H9 (cell line): ENCODE measurements around the gene FBXO5. TPM values are rescaled to one million over a fixed set of nuclear protein-coding genes. Genes with fewer than 3 reads are reported as not detected.

ENCODE experiments used
- DNase-seq: peaks from one replicate; pipeline ENCODE4 v3.0.0-alpha.2; 2017
- H2AFZ ChIP-seq: one replicate; pipeline ENCODE4 v1.6.1; 2013; ENCODE audit warnings: mild to moderate bottlenecking, low read length, control low read depth, moderate library complexity
- H2AK5ac ChIP-seq: 2 replicates; pipeline ENCODE4 v1.6.1; 2013; ENCODE audit warnings: low read length, control low read depth, mixed read lengths; ENCODE audit not compliant: insufficient read length
- H2BK120ac ChIP-seq: one replicate; pipeline ENCODE4 v1.6.1; 2013; ENCODE audit warnings: low read depth, mild to moderate bottlenecking, low read length, control low read depth, inconsistent platforms; ENCODE audit not compliant: poor library complexity, severe bottlenecking
- H2BK12ac ChIP-seq: 2 replicates; pipeline ENCODE4 v1.6.1; 2013; ENCODE audit warnings: low read length, control low read depth, mixed read lengths, low read depth; ENCODE audit not compliant: insufficient read length
- H2BK15ac ChIP-seq: 2 replicates; pipeline ENCODE4 v1.6.1; 2013; ENCODE audit warnings: low read depth, low read length, control low read depth
- H2BK20ac ChIP-seq: one replicate; pipeline ENCODE4 v1.6.1; 2013; ENCODE audit warnings: low read depth, mild to moderate bottlenecking, low read length, control low read depth, inconsistent platforms; ENCODE audit not compliant: poor library complexity, severe bottlenecking
- H2BK5ac ChIP-seq: 2 replicates; pipeline ENCODE4 v1.6.1; 2013; ENCODE audit warnings: low read length, control low read depth, mixed read lengths; ENCODE audit not compliant: insufficient read length
- H3K14ac ChIP-seq: 2 replicates; pipeline ENCODE4 v1.6.1; 2013; ENCODE audit warnings: low read length, control low read depth; ENCODE audit not compliant: insufficient read depth
- H3K18ac ChIP-seq: 2 replicates; pipeline ENCODE4 v1.6.1; 2013; ENCODE audit warnings: low read depth, mild to moderate bottlenecking, mixed read lengths, low read length, control low read depth; ENCODE audit not compliant: insufficient read length
- H3K23ac ChIP-seq: 2 replicates; pipeline ENCODE4 v1.6.1; 2013; ENCODE audit warnings: low read length, control low read depth, mixed read lengths, low read depth; ENCODE audit not compliant: insufficient read length
- H3K23me2 ChIP-seq: 2 replicates; pipeline ENCODE4 v1.6.1; 2013; ENCODE audit warnings: low read depth, mild to moderate bottlenecking, mixed read lengths, low read length, control low read depth; ENCODE audit not compliant: insufficient read length, poor library complexity, severe bottlenecking
- H3K27ac ChIP-seq: 2 replicates; pipeline ENCODE4 v1.5.1; 2013; ENCODE audit warnings: low read length, control low read depth, mixed read lengths, low read depth; ENCODE audit not compliant: insufficient read length
- H3K27me3 ChIP-seq: 2 replicates; pipeline ENCODE4 v1.6.1; 2013; ENCODE audit warnings: low read length, control low read depth, inconsistent platforms; ENCODE audit not compliant: insufficient read depth
- H3K4ac ChIP-seq: 2 replicates; pipeline ENCODE4 v1.6.1; 2013; ENCODE audit warnings: low read depth, mild to moderate bottlenecking, control low read depth, inconsistent platforms, low read length, moderate library complexity
- H3K4me1 ChIP-seq: 2 replicates; pipeline ENCODE4 v1.6.1; 2013; ENCODE audit warnings: low read length, control low read depth, inconsistent platforms; ENCODE audit not compliant: insufficient read depth
- H3K4me2 ChIP-seq: 2 replicates; pipeline ENCODE4 v1.6.1; 2013; ENCODE audit warnings: low read length, control low read depth, mixed read lengths; ENCODE audit not compliant: insufficient read length, insufficient read depth
- H3K56ac ChIP-seq: 2 replicates; pipeline ENCODE4 v1.6.1; 2013; ENCODE audit warnings: low read depth, mild to moderate bottlenecking, mixed read lengths, low read length, control low read depth; ENCODE audit not compliant: insufficient read length
- H3K79me1 ChIP-seq: 2 replicates; pipeline ENCODE4 v1.6.1; 2013; ENCODE audit warnings: low read depth, mild to moderate bottlenecking, moderate library complexity, low read length, control low read depth, inconsistent platforms; ENCODE audit not compliant: insufficient read depth, poor library complexity, severe bottlenecking
- H3K79me2 ChIP-seq: 2 replicates; pipeline ENCODE4 v1.6.1; 2013; ENCODE audit warnings: low read length, control low read depth, inconsistent platforms; ENCODE audit not compliant: insufficient read depth
- H3K9ac ChIP-seq: 2 replicates; pipeline ENCODE4 v1.6.1; 2013; ENCODE audit warnings: low read length, control low read depth, mixed read lengths; ENCODE audit not compliant: insufficient read length; ENCODE audit errors: extremely low read depth
- H3K9me3 ChIP-seq: one replicate; pipeline ENCODE4 v1.6.1; 2013; ENCODE audit warnings: low read depth, low read length, inconsistent platforms; ENCODE audit not compliant: control insufficient read depth
- H3T11ph ChIP-seq: one replicate; pipeline ENCODE4 v1.6.1; 2013; ENCODE audit warnings: mild to moderate bottlenecking, low read length, control low read depth, inconsistent platforms
- H4K20me1 ChIP-seq: one replicate; pipeline ENCODE4 v1.6.1; 2013; ENCODE audit not compliant: control insufficient read depth, insufficient read length, insufficient read depth
- H4K5ac ChIP-seq: 2 replicates; pipeline ENCODE4 v1.6.1; 2013; ENCODE audit warnings: low read depth, mild to moderate bottlenecking, mixed read lengths, low read length, control low read depth; ENCODE audit not compliant: insufficient read length
- H4K8ac ChIP-seq: replicated peaks from 2 replicates; pipeline ENCODE4 v1.6.1; 2013; ENCODE audit warnings: low read length, control low read depth, mixed read lengths, low read depth; ENCODE audit not compliant: insufficient read length
- H4K91ac ChIP-seq: 2 replicates; pipeline ENCODE4 v1.6.1; 2013; ENCODE audit warnings: low read depth, mild to moderate bottlenecking, moderate library complexity, mixed read lengths, low read length, control low read depth; ENCODE audit not compliant: insufficient read length
- H3K27ac Mint-ChIP-seq, 3 experiments: 2 replicates in 2 of 3; 3 replicates in 1 of 3; pipeline ENCODE4 v1.8.0; 2020 to 2021; ENCODE audit warnings: mixed read lengths in 3 of 3, mild to moderate bottlenecking in 1 of 3, moderate library complexity in 1 of 3
- H3K27me3 Mint-ChIP-seq: 2 replicates; pipeline ENCODE4 v1.8.0; 2021; ENCODE audit warnings: low read depth, mild to moderate bottlenecking, moderate library complexity, mixed read lengths
- H3K36me3 Mint-ChIP-seq, 3 experiments: 2 replicates in 2 of 3; 3 replicates in 1 of 3; pipeline ENCODE4 v1.8.0; 2020 to 2021; ENCODE audit warnings: low read depth in 3 of 3, mixed read lengths in 3 of 3; ENCODE audit not compliant: insufficient read depth in 1 of 3
- H3K4me1 Mint-ChIP-seq, 2 experiments: 2 replicates each; pipeline ENCODE4 v1.8.0; 2020; ENCODE audit warnings: mixed read lengths in 2 of 2
- H3K4me3 Mint-ChIP-seq, 2 experiments: 2 replicates in 1 of 2; 3 replicates in 1 of 2; pipeline ENCODE4 v1.8.0; 2020 to 2021; ENCODE audit warnings: mild to moderate bottlenecking in 2 of 2, mixed read lengths in 2 of 2, moderate library complexity in 1 of 2
- H3K9me3 Mint-ChIP-seq, 2 experiments: 2 replicates in 1 of 2; 3 replicates in 1 of 2; pipeline ENCODE4 v1.8.0; 2020; ENCODE audit warnings: mild to moderate bottlenecking in 2 of 2, mixed read lengths in 2 of 2, moderate library complexity in 1 of 2
- CTCF ChIP-seq: fragments of 200-600 bp; sonication (generic); conservative IDR thresholded peaks from 3 replicates; pipeline ENCODE4 v1.8.0; 2021; ENCODE audit warnings: antibody characterized with exemption, mild to moderate bottlenecking
- WGBS: extraction: QIAGEN DNeasy Blood & Tissue Kit; methylation state at CpG from one replicate; pipeline ENCODE4 v1.1.7; 2013; ENCODE audit warnings: missing lambda C conversion rate, low lambda C conversion rate, mixed read lengths; ENCODE audit not compliant: insufficient read length; ENCODE audit errors: extremely low coverage; 5-methylcytosine and 5-hydroxymethylcytosine counted together
- total RNA-seq: library from RNA; stranded (reverse); gene quantifications from 2 replicates; pipeline ENCODE4 v1.2.1, GENCODE V29; 2021

FBXO5 gene
- total RNA-seq, 1 experiment from 2014 or later: 47.6 TPM

GRCh38 chr6:152948150-152948768, 34.6 kb downstream of the FBXO5 start:
- Histone ChIP-seq H2BK15ac (no peak overlapping the region), H4K20me1 (no peaks in the 10 kb centered on the region), H3K23me2 (no peaks in the 10 kb centered on the region), H2BK120ac (no peak overlapping the region), H3K9me3 (no peaks in the 10 kb centered on the region), H2BK5ac (no peak overlapping the region), H2AFZ (no peak overlapping the region), H3K18ac (no peak overlapping the region), H3T11ph (no peak overlapping the region), H3K4me1 (peaks cover 4% of the 10 kb centered on the region; the same call in 1 of the 2 replicates), H3K23ac (no peak overlapping the region), H2BK12ac (no peak overlapping the region), H2AK5ac (no peak overlapping the region), H4K8ac (no peak overlapping the region), H3K79me1 (no peaks in the 10 kb centered on the region), H2BK20ac (no peak overlapping the region), H4K5ac (no peak overlapping the region), H3K14ac (no peak overlapping the region), H3K4me2 (no peak overlapping the region), H3K4ac (no peak overlapping the region), H3K56ac (no peak overlapping the region), H4K91ac (no peak overlapping the region), H3K27ac (no peak overlapping the region), H3K27me3 (no peaks in the 10 kb centered on the region), H3K9ac (no peak overlapping the region), H3K79me2 (no peaks in the 10 kb centered on the region)
- H3K9me3 Mint-ChIP-seq: no peaks in the 10 kb centered on the region
- no peaks in the 10 kb centered on the region for H3K36me3 Mint-ChIP-seq
- H3K27ac Mint-ChIP-seq: no peak overlapping the region
- DNase-seq: no peak
- H3K27me3 Mint-ChIP-seq: no peaks in the 10 kb centered on the region
- WGBS: no CpG with 5 or more reads among the region's 9 CpGs
- H3K4me1 Mint-ChIP-seq: peaks cover 21 to 22% of the 10 kb centered on the region in 2 experiments
- TF ChIP-seq CTCF: peak; percentile 80
- H3K4me3 Mint-ChIP-seq: no peak overlapping the region
